NCI-H2029 treated with DMSO at 0.1 percent for 48 hours (cell line): ENCODE data around the gene G3BP1.
"Not testable (repeated sequence)": the region's sequence is repeated elsewhere in the genome, so short reads cannot be mapped to it uniquely, and the experiment has no call there.

Experiments
- DNase-seq: peaks from one replicate; lab custom pipeline; 2025; lab: John Stamatoyannopoulos, UW

The G3BP1 gene

GRCh38 chr5:151798674-151799073 is 26.9 kb downstream of the G3BP1 start:
- no peak for DNase-seq

- DNase-seq = no peak
Observed at GRCh38 chr5:151799407-151799806, 27.7 kb downstream of the G3BP1 start.

- DNase-seq = no peak
Observed at GRCh38 chr5:151800532-151800931, 28.8 kb downstream of the G3BP1 start.

- no peak for DNase-seq
Observed at GRCh38 chr5:151805414-151806223, 33.9 kb downstream of the G3BP1 start.

- DNase-seq = no peak
Observed at GRCh38 chr5:151808451-151809169, 36.9 kb downstream of the G3BP1 start.

GRCh38 chr5:151810449-151810848 is 38.7 kb downstream of the G3BP1 start:
- DNase-seq = no peak

GRCh38 chr5:151810897-151811296 is 39.1 kb downstream of the G3BP1 start:
- DNase-seq = no peak

GRCh38 chr5:151811593-151812321 is 40.0 kb downstream of the G3BP1 start:
- DNase-seq = no peak

- no peak for DNase-seq
Observed at GRCh38 chr5:151812757-151813309, 41.1 kb downstream of the G3BP1 start.

- DNase-seq = peak; percentile 67
Observed at GRCh38 chr5:151815051-151815450, 43.3 kb downstream of the G3BP1 start.

GRCh38 chr5:151819830-151820229 is 48.1 kb downstream of the G3BP1 start:
- peak; percentile 73 for DNase-seq

- DNase-seq = no peak
Observed at GRCh38 chr5:151820271-151820670, 48.5 kb downstream of the G3BP1 start.

- peak; percentile 31 for DNase-seq
Observed at GRCh38 chr5:151820903-151821302, 49.1 kb downstream of the G3BP1 start.

GRCh38 chr5:151822141-151822540 is 50.4 kb downstream of the G3BP1 start:
- no peak for DNase-seq

- DNase-seq = peak; percentile 79
Observed at GRCh38 chr5:151825445-151825844, 53.7 kb downstream of the G3BP1 start.

- DNase-seq = no peak
Observed at GRCh38 chr5:151829370-151829769, 57.6 kb downstream of the G3BP1 start.

GRCh38 chr5:151832843-151833242 is 61.1 kb downstream of the G3BP1 start:
- not testable (repeated sequence) for DNase-seq

GRCh38 chr5:151846765-151847164 is 75.0 kb downstream of the G3BP1 start:
- no peak for DNase-seq

- no peak for DNase-seq
Observed at GRCh38 chr5:151847871-151848270, 76.1 kb downstream of the G3BP1 start.

- no peak for DNase-seq
Observed at GRCh38 chr5:151855701-151856100, 83.9 kb downstream of the G3BP1 start.

GRCh38 chr5:151856861-151857260 is 85.1 kb downstream of the G3BP1 start:
- no peak for DNase-seq

GRCh38 chr5:151860867-151861266 is 89.1 kb downstream of the G3BP1 start:
- DNase-seq = not testable (repeated sequence)
